ENCODE data around the gene RPL27. TPM values are rescaled to one million over a fixed set of nuclear protein-coding genes. Genes with fewer than 3 reads are reported as not detected.
"Not testable (repeated sequence)": the region's sequence is repeated elsewhere in the genome, so short reads cannot be mapped to it uniquely, and the experiment has no call there.

RPL27 gene
- total and polyA plus RNA-seq, 9 donors: 1,130 to 5,312 (median 1,880) TPM

DNA sequence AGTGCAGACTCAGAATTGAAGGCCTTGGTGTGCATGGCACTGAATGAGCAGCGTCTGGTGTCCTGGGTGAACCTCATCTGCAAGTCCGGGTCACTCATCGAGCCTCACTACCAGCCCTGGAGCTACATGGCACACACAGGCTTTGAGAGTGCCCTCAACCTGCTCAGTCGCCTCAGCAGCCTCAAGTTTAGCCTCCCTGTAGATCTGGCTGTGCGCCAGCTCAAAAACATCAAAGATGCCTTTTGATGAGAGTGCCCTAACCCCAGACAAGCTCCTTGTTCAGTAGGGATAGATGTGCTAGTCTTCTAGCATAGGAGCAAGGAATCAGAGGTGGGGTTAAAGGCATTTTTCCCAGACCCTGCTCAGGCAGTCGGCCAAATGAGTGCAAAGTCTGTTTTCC lies 6.7 kb upstream of the RPL27 start:
- Histone ChIP-seq H3K27me3 (no peaks in the 10 kb centered on the region), H3K4me1 (ENCODE audit: insufficient read depth) (no peaks in the 10 kb centered on the region), H3K36me3 (no peaks in the 10 kb centered on the region), H3K27ac (no peak overlapping the region), H3K4me3 (no peak overlapping the region), H3K9me3 (no peaks in the 10 kb centered on the region)
- no peak for DNase-seq
- WGBS, 3 donors: 91 to 95% (median 92%) methylated on average over 6 of the region's 6 CpGs
- TF ChIP-seq EP300 (IDR thresholded peaks at IDR 0.05): no peak
- no peak for TF ChIP-seq POLR2A (IDR thresholded peaks at IDR 0.05)
- TF ChIP-seq, protein P1, sequence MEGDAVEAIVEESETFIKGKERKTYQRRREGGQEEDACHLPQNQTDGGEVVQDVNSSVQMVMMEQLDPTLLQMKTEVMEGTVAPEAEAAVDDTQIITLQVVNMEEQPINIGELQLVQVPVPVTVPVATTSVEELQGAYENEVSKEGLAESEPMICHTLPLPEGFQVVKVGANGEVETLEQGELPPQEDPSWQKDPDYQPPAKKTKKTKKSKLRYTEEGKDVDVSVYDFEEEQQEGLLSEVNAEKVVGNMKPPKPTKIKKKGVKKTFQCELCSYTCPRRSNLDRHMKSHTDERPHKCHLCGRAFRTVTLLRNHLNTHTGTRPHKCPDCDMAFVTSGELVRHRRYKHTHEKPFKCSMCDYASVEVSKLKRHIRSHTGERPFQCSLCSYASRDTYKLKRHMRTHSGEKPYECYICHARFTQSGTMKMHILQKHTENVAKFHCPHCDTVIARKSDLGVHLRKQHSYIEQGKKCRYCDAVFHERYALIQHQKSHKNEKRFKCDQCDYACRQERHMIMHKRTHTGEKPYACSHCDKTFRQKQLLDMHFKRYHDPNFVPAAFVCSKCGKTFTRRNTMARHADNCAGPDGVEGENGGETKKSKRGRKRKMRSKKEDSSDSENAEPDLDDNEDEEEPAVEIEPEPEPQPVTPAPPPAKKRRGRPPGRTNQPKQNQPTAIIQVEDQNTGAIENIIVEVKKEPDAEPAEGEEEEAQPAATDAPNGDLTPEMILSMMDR (IDR thresholded peaks at IDR 0.05): no peak
- intact Hi-C loops (cut with DNase I): loop anchor here in 1 of 4 donors (10.0 kb wide), 1 partner anchor 147 kb away; the partner anchor contains the start of gene AOC2

- TF ChIP-seq POLR2A (IDR thresholded peaks at IDR 0.05) (no peak), EP300 (IDR thresholded peaks at IDR 0.05) (no peak)
- TF ChIP-seq, protein P1 (IDR thresholded peaks at IDR 0.05): no peak
- H3K4me3 ChIP-seq: no peak overlapping the region
- H3K9me3 ChIP-seq: no peaks in the 10 kb centered on the region
- no peaks in the 10 kb centered on the region for H3K36me3 ChIP-seq
- 52 to 69% (median 58%) methylated on average over 5 of the region's 5 CpGs for WGBS, 3 donors
- no peak overlapping the region for H3K27ac ChIP-seq
- peaks cover 2% of the 10 kb centered on the region for H3K4me1 ChIP-seq (ENCODE audit: insufficient read depth)
- DNase-seq: no peak
- intact Hi-C loops (cut with DNase I): loop anchor here in 1 of 4 donors (10.0 kb wide), 1 partner anchor 148 kb away; the partner anchor contains the start of gene AOC2
- H3K27me3 ChIP-seq: no peaks in the 10 kb centered on the region
Observed at GRCh38 chr17:42992872-42993271, 5.3 kb upstream of the RPL27 start.

DNA sequence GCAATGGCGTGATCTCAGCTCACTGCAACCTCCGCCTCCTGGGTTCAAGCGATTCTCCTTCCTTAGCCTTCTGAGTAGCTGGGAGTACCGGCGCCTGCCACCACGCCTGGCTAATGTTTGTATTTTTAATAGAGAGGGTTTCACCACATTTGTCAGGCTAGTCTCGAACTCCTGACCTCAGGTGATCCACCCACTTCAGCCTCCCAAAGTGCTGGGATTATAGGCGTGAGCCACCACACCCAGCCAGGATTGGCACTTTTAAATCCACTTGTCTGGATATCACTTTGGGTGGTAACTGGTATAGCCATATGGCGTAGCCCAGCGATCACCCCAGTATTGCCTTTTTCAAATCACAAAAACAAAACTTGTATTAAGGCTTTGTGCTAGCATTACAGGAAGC lies 4.3 kb upstream of the RPL27 start:
- not testable (repeated sequence) for H3K36me3 ChIP-seq; H3K4me3 ChIP-seq; H3K4me1 ChIP-seq (ENCODE audit: insufficient read depth); H3K9me3 ChIP-seq; H3K27ac ChIP-seq; DNase-seq; H3K27me3 ChIP-seq
- intact Hi-C loops (cut with DNase I): loop anchor here in 1 of 4 donors (10.0 kb wide), 1 partner anchor 149 kb away; the partner anchor contains the start of gene AOC2
- WGBS, 3 donors: 83 to 87% (median 84%) methylated on average over 10 of the region's 10 CpGs

DNA sequence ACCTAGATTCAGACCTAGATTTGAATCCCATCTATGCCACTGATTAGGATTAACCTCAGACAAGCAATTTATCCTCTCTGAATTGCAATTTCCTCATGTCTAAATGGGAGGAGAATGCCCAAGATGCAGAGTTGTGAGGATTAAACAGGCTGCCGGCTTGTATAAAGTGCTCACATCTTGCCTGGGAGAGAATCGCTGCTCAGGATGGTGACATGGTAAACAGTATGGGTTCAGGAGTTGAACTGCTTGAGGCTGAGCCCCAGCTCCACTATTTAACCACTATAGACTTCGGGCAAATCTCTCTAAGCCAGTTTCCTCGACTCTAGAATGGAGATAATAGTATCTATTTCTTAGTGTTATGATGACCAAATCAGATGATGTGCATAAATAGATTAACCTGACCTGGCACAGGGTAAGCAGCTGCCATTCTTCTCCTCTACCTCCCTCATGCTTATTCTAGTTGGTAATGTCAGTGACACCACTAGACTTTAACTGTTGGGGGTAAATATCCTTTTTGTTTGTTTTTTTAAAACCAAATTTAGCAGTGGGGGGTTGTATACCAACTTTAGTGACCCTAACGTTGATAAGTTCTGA lies 732 bp upstream of the RPL27 start:
- intact Hi-C loops (cut with DNase I): loop anchor here in 1 of 4 donors (10.0 kb wide), 1 partner anchor 153 kb away; the partner anchor contains the start of gene AOC2
- no peaks in the 10 kb centered on the region for H3K9me3 ChIP-seq
- peaks cover 4% of the 10 kb centered on the region for H3K4me1 ChIP-seq (ENCODE audit: insufficient read depth)
- TF ChIP-seq EP300 (IDR thresholded peaks at IDR 0.05): no peak
- DNase-seq: no peak
- no peak overlapping the region for H3K4me3 ChIP-seq
- H3K27ac ChIP-seq: peak overlapping the region in 1 of 2 donors; percentile 32
- H3K27me3 ChIP-seq: no peaks in the 10 kb centered on the region
- H3K36me3 ChIP-seq: no peaks in the 10 kb centered on the region
- 12 to 24% (median 16%) methylated on average over 5 of the region's 5 CpGs for WGBS, 3 donors

DNA sequence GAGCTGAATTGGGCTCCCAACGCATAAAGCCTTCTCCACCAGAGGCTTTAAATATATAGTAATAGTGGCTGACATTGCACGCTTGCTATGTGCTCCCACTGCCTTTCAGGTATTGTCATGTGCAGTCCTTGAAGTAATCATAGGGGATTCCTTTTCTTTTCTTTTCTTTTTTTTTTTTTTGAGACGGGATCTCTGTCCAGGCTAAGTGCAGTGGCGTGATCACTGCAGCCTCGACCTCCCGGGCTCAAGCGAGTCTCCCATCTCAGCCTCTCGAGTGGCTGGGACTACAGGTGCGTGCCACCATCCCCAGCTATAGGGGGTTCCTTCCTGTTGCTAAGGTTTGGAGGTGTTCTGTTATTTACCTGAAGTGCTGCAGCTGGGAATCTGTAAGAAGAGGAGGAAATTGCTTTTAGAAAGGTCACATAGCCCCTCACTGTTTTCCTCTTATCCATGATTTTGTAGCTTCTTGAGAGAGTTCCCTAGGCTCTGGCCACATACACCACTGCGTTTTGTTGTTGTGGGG lies 845 bp downstream of the RPL27 start:
- Histone ChIP-seq H3K36me3 (no peaks in the 10 kb centered on the region), H3K4me3 (peak overlapping the region; percentile 65), H3K27me3 (no peaks in the 10 kb centered on the region), H3K27ac (peak overlapping the region; percentile 69 to 80), H3K4me1 (ENCODE audit: insufficient read depth) (peaks cover 4% of the 10 kb centered on the region), H3K9me3 (no peaks in the 10 kb centered on the region)
- DNase-seq: no peak
- TF ChIP-seq, protein P1 (IDR thresholded peaks at IDR 0.05): no peak
- TF ChIP-seq POLR2A (IDR thresholded peaks at IDR 0.05) (no peak), EP300 (IDR thresholded peaks at IDR 0.05) (no peak)
- intact Hi-C loops (cut with DNase I): loop anchor here in 1 of 4 donors (10.0 kb wide), 1 partner anchor 154 kb away; the partner anchor contains the start of gene AOC2
- 5 to 10% (median 5%) methylated on average over 10 of the region's 10 CpGs for WGBS, 3 donors

- intact Hi-C loops (cut with DNase I); H3K4me1 ChIP-seq (ENCODE audit: insufficient read depth); H3K4me3 ChIP-seq; DNase-seq; H3K27me3 ChIP-seq; H3K27ac ChIP-seq; H3K9me3 ChIP-seq; H3K36me3 ChIP-seq: not testable (repeated sequence)
- 85 to 90% (median 86%) methylated on average over 13 of the region's 13 CpGs for WGBS, 3 donors
Observed at GRCh38 chr17:43000894-43001293, 2.7 kb downstream of the RPL27 start.
